A673 (cell line): Measurements from ENCODE around the gene TMEM161A.

Source experiments
- EZH2 ChIP-seq: fragments of 200-600 bp; sonication (generic); IDR thresholded peaks from 2 replicates; pipeline ENCODE4 v1.6.1; 2017; ENCODE audit warnings: borderline replicate concordance, low read depth, mild to moderate bottlenecking, mixed read lengths, antibody characterized with exemption, low read length; ENCODE audit not compliant: poor library complexity, severe bottlenecking
- TF ChIP-seq, protein P1 (sequence below): fragments of 300-800, 200-600 bp; sonication (generic); conservative IDR thresholded peaks from 2 replicates; pipeline ENCODE4 v1.5.1; 2017; ENCODE audit warnings: low read depth, mild to moderate bottlenecking, antibody characterized with exemption, low read length, moderate library complexity, mixed read lengths

DNA sequence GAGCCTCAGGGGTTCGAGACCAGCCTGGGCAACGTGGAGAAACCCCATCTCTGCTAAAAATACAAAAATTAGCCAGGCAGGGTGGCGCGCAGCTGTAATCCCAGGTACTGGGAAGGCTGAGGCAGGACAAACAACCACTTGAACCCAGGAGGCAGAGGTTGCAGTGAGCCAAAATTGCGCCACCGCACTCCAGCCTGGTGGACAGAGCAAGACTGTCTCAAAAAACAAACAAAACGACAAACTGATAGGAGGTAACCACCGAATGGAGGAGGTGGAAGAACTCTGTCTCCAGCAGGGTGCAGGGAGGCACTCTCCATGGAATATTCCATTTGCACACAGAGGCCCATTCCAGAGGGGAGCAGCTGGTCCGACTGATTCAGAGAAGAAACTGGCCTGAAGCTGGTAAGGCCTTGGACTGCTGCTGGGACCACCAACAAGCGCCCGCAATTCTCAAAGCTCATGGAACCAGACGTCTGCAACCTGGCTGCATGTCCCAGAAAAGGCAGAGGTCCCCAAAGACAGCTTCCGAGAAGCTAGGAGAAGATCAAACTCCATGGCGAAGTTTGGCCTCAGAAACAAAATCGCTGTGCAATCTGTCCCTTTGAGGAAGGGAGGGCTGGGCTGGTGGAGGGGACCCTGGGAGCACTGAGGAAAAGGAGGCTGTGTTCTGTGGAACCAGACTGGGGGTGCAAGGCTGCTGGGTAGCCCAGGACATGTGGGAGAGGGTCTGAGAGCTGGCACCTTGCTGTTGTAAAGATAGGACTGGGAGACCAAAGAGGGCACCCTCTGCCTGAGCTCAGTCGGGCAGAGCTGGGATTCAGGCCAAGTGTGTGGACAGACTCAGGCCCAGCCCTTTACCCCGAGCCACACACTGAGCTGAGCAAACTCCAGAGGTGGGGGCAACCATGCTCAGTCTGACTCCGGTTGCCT is 39.3 kb downstream of the TMEM161A start:
- TF ChIP-seq, protein P1, sequence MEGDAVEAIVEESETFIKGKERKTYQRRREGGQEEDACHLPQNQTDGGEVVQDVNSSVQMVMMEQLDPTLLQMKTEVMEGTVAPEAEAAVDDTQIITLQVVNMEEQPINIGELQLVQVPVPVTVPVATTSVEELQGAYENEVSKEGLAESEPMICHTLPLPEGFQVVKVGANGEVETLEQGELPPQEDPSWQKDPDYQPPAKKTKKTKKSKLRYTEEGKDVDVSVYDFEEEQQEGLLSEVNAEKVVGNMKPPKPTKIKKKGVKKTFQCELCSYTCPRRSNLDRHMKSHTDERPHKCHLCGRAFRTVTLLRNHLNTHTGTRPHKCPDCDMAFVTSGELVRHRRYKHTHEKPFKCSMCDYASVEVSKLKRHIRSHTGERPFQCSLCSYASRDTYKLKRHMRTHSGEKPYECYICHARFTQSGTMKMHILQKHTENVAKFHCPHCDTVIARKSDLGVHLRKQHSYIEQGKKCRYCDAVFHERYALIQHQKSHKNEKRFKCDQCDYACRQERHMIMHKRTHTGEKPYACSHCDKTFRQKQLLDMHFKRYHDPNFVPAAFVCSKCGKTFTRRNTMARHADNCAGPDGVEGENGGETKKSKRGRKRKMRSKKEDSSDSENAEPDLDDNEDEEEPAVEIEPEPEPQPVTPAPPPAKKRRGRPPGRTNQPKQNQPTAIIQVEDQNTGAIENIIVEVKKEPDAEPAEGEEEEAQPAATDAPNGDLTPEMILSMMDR, result no peak
- TF ChIP-seq EZH2, result no peak
